Measurements from ENCODE around the gene KLC1.

KLC1 gene

GRCh38 chr14:103693515-103693914 is 64.5 kb downstream of the KLC1 start:
- Histone ChIP-seq H3K4me3 (ENCODE audit: low read length in 2 of 2) (no peak overlapping the region), H4K91ac (ENCODE audit: low read depth, low read length, poor library complexity) (no peak overlapping the region), H3K4ac (ENCODE audit: low read length) (no peak overlapping the region), H4K8ac (ENCODE audit: low read depth, low read length) (no peak overlapping the region), H3K23ac (ENCODE audit: low read depth, low read length, poor library complexity) (no peak overlapping the region), H2BK5ac (ENCODE audit: low read length) (no peak overlapping the region), H3K18ac (ENCODE audit: low read length) (no peak overlapping the region), H3K4me2 (ENCODE audit: insufficient read depth, low read length, poor library complexity, severe bottlenecking) (no peak overlapping the region), H2AFZ (ENCODE audit: low read length) (no peak overlapping the region), H3K4me1 (ENCODE audit: control insufficient read depth in 2 of 2, insufficient read depth in 1 of 2, low read depth in 1 of 2, low read length in 2 of 2) (peaks cover 3 to 9% of the 10 kb centered on the region in 2 donors), H2AK5ac (ENCODE audit: low read depth, low read length) (no peak overlapping the region), H3K14ac (ENCODE audit: low read length) (no peak overlapping the region), H3K9ac (ENCODE audit: low read depth, low read length, poor library complexity) (peak overlapping the region; percentile 13), H2BK15ac (ENCODE audit: low read length) (no peak overlapping the region), H2BK12ac (ENCODE audit: low read length) (no peak overlapping the region), H3K9me3 (replicated peaks in 1 of 2; ENCODE audit: control insufficient read depth in 2 of 2, insufficient read depth in 1 of 2, low read depth in 1 of 2, low read length in 2 of 2) (no peaks in the 10 kb centered on the region), H3K27me3 (ENCODE audit: control insufficient read depth in 3 of 3, insufficient read depth in 3 of 3, low read depth in 1 of 3, low read length in 3 of 3) (no peaks in the 10 kb centered on the region), H3K27ac (replicated peaks; ENCODE audit: low read length) (no peak overlapping the region), H3K79me1 (ENCODE audit: low read depth, low read length) (peaks cover 10% of the 10 kb centered on the region), H2BK120ac (ENCODE audit: low read depth, low read length) (no peak overlapping the region), H3K36me3 (replicated peaks in 1 of 2; ENCODE audit: control insufficient read depth in 2 of 2, insufficient read depth in 2 of 2, low read length in 2 of 2) (peaks cover 40 to 90% of the 10 kb centered on the region in 2 donors)
- no CpG with 5 or more reads among the region's 22 CpGs for whole genome bisulfite sequencing, 2 donors (ENCODE audit: extremely low coverage in 2 of 2, insufficient read length in 2 of 2, insufficient replicate concordance in 1 of 2)
- DNase-seq (ENCODE audit: low spot score): no peak

DNA sequence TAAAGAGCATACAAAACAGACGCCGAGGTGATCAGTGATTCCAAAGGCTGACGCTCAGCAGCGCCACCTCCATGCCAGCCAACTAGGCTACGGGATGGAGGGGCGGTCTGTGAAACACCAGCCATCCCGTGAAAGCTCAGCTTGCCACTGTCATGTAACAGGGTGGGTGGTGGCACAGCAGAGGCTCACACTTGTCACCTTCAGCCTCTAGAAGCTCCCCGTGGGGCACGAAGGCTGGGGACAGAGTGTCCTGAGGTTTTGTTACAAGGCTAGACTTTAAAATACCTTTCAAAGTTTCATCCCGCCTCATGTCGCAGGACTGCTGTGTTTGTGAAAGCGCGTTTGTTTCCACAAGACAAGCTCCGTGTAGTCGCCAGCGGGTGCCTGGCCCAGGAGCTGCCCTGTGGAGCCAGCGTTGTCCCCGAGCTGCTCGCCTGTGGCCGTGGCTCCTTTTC is 65.6 kb downstream of the KLC1 start:
- DNase-seq (ENCODE audit: low spot score): no peak
- Histone ChIP-seq H3K36me3 (replicated peaks in 1 of 2; ENCODE audit: control insufficient read depth in 2 of 2, insufficient read depth in 2 of 2, low read length in 2 of 2) (peaks cover 49 to 90% of the 10 kb centered on the region in 2 donors), H3K4me3 (ENCODE audit: low read length in 2 of 2) (no peak overlapping the region), H2AFZ (ENCODE audit: low read length) (no peak overlapping the region), H4K8ac (ENCODE audit: low read depth, low read length) (no peak overlapping the region), H2BK120ac (ENCODE audit: low read depth, low read length) (no peak overlapping the region), H3K4ac (ENCODE audit: low read length) (no peak overlapping the region), H3K4me1 (ENCODE audit: control insufficient read depth in 2 of 2, insufficient read depth in 1 of 2, low read depth in 1 of 2, low read length in 2 of 2) (peaks cover 3 to 9% of the 10 kb centered on the region in 2 donors), H3K14ac (ENCODE audit: low read length) (no peak overlapping the region), H3K79me1 (ENCODE audit: low read depth, low read length) (peaks cover 10% of the 10 kb centered on the region), H3K9me3 (replicated peaks in 1 of 2; ENCODE audit: control insufficient read depth in 2 of 2, insufficient read depth in 1 of 2, low read depth in 1 of 2, low read length in 2 of 2) (no peaks in the 10 kb centered on the region), H4K91ac (ENCODE audit: low read depth, low read length, poor library complexity) (no peak overlapping the region), H2BK12ac (ENCODE audit: low read length) (no peak overlapping the region), H2AK5ac (ENCODE audit: low read depth, low read length) (no peak overlapping the region), H2BK5ac (ENCODE audit: low read length) (no peak overlapping the region), H3K27ac (replicated peaks; ENCODE audit: low read length) (no peak overlapping the region), H3K9ac (ENCODE audit: low read depth, low read length, poor library complexity) (no peak overlapping the region), H3K23ac (ENCODE audit: low read depth, low read length, poor library complexity) (no peak overlapping the region), H3K27me3 (ENCODE audit: control insufficient read depth in 3 of 3, insufficient read depth in 3 of 3, low read depth in 1 of 3, low read length in 3 of 3) (no peaks in the 10 kb centered on the region), H3K18ac (ENCODE audit: low read length) (no peak overlapping the region), H2BK15ac (ENCODE audit: low read length) (no peak overlapping the region), H3K4me2 (ENCODE audit: insufficient read depth, low read length, poor library complexity, severe bottlenecking) (no peak overlapping the region)
- no CpG with 5 or more reads among the region's 20 CpGs for WGBS, 2 donors (ENCODE audit: extremely low coverage in 2 of 2, insufficient read length in 2 of 2, insufficient replicate concordance in 1 of 2)

DNA sequence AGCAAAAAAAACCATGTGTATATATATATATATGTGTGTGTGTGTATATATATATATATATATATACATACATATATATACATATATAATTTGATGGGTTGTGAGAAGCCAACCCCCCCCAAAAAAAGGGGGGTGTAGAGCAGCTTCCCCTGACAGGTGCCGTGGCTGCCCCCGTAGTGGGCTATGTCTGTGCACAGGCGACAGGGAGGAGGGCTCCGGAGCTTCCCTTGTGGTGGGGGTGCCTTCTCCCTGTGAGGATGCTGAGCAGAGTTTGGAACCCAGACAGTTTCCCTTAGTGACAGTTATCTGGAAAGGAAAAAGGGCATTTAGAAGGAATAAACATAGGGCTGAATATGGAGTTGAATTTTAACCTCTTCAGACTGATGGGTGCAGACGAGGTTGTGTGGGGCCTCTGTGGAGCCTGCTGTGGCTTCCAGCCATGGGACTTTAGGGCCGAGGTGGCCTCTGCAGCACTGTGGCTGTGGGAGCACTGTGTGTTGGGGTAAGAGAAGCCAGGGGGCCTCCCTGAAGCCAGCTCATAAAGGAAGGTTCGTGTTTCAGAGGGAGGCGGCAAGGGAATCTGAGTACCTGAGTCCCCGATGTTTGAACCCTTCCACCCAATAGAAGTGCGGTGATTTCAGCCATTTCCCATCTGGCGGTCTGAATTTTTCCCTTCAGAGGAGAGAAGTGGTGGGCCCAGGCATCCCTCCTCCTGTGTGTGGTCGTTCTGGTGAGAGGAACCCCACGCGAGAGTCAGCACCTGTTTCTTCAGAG is 66.5 kb downstream of the KLC1 start:
- H2BK12ac ChIP-seq (ENCODE audit: low read length): no peak overlapping the region

DNA sequence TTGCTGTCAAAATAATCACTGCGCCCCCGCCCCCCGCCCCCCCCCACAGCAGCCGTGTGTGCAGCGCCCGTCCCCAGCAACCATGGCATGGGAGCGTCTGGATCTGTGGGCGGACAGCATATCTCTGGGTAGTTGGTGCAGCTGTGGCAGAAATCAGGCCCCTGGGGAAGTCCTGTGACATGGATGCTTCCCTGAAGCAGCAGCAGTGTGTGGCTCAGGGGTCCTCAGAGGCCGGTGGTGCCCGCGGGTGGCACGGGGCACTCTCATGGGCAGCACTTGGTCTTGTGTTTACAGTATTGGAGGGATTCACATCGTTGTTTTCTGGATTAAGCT is 67.0 kb downstream of the KLC1 start:
- WGBS, 2 donors (ENCODE audit: extremely low coverage in 2 of 2, insufficient read length in 2 of 2, insufficient replicate concordance in 1 of 2): no CpG with 5 or more reads among the region's 13 CpGs
- Histone ChIP-seq H3K4ac (ENCODE audit: low read length) (no peak overlapping the region), H3K36me3 (replicated peaks in 1 of 2; ENCODE audit: control insufficient read depth in 2 of 2, insufficient read depth in 2 of 2, low read length in 2 of 2) (peaks cover 58 to 91% of the 10 kb centered on the region in 2 donors)

More for the DNA sequence above, 66.5 kb downstream of the KLC1 start:
- H3K4me3 ChIP-seq (ENCODE audit: low read length in 2 of 2): no peak overlapping the region
- H3K9ac ChIP-seq (ENCODE audit: low read depth, low read length, poor library complexity): no peak overlapping the region
- H3K4ac ChIP-seq (ENCODE audit: low read length): no peak overlapping the region
- H4K8ac ChIP-seq (ENCODE audit: low read depth, low read length): no peak overlapping the region
- H3K18ac ChIP-seq (ENCODE audit: low read length): peak overlapping the region; percentile 76
- H2BK15ac ChIP-seq (ENCODE audit: low read length): no peak overlapping the region
- WGBS, 2 donors (ENCODE audit: extremely low coverage in 2 of 2, insufficient read length in 2 of 2, insufficient replicate concordance in 1 of 2): no CpG with 5 or more reads among the region's 14 CpGs
- peaks cover 10% of the 10 kb centered on the region for H3K79me1 ChIP-seq (ENCODE audit: low read depth, low read length)
- no peaks in the 10 kb centered on the region for H3K27me3 ChIP-seq (ENCODE audit: control insufficient read depth in 3 of 3, insufficient read depth in 3 of 3, low read depth in 1 of 3, low read length in 3 of 3)
- H2AFZ ChIP-seq (ENCODE audit: low read length): no peak overlapping the region
- H3K23ac ChIP-seq (ENCODE audit: low read depth, low read length, poor library complexity): no peak overlapping the region
- no peak overlapping the region for H3K4me2 ChIP-seq (ENCODE audit: insufficient read depth, low read length, poor library complexity, severe bottlenecking)
- no peaks in the 10 kb centered on the region for H3K9me3 ChIP-seq (replicated peaks in 1 of 2; ENCODE audit: control insufficient read depth in 2 of 2, insufficient read depth in 1 of 2, low read depth in 1 of 2, low read length in 2 of 2)
- no peak overlapping the region for H2BK120ac ChIP-seq (ENCODE audit: low read depth, low read length)
- no peak overlapping the region for H2AK5ac ChIP-seq (ENCODE audit: low read depth, low read length)
- H2BK5ac ChIP-seq (ENCODE audit: low read length): no peak overlapping the region
- no peak overlapping the region for H4K91ac ChIP-seq (ENCODE audit: low read depth, low read length, poor library complexity)
- DNase-seq (ENCODE audit: low spot score): no peak
- H3K36me3 ChIP-seq (replicated peaks in 1 of 2; ENCODE audit: control insufficient read depth in 2 of 2, insufficient read depth in 2 of 2, low read length in 2 of 2): peaks cover 54 to 91% of the 10 kb centered on the region in 2 donors
- H3K14ac ChIP-seq (ENCODE audit: low read length): no peak overlapping the region
- no peak overlapping the region for H3K27ac ChIP-seq (replicated peaks; ENCODE audit: low read length)
- H3K4me1 ChIP-seq (ENCODE audit: control insufficient read depth in 2 of 2, insufficient read depth in 1 of 2, low read depth in 1 of 2, low read length in 2 of 2): peaks cover 3 to 9% of the 10 kb centered on the region in 2 donors

More for the DNA sequence above, 67.0 kb downstream of the KLC1 start:
- Histone ChIP-seq H4K91ac (ENCODE audit: low read depth, low read length, poor library complexity) (no peak overlapping the region), H3K9me3 (replicated peaks in 1 of 2; ENCODE audit: control insufficient read depth in 2 of 2, insufficient read depth in 1 of 2, low read depth in 1 of 2, low read length in 2 of 2) (no peaks in the 10 kb centered on the region), H3K18ac (ENCODE audit: low read length) (no peak overlapping the region), H2BK12ac (ENCODE audit: low read length) (no peak overlapping the region), H2BK120ac (ENCODE audit: low read depth, low read length) (no peak overlapping the region), H3K9ac (ENCODE audit: low read depth, low read length, poor library complexity) (no peak overlapping the region), H2BK15ac (ENCODE audit: low read length) (no peak overlapping the region), H3K27ac (replicated peaks; ENCODE audit: low read length) (no peak overlapping the region), H2AFZ (ENCODE audit: low read length) (no peak overlapping the region), H2AK5ac (ENCODE audit: low read depth, low read length) (no peak overlapping the region), H3K4me3 (ENCODE audit: low read length in 2 of 2) (no peak overlapping the region), H3K23ac (ENCODE audit: low read depth, low read length, poor library complexity) (no peak overlapping the region), H3K4me2 (ENCODE audit: insufficient read depth, low read length, poor library complexity, severe bottlenecking) (no peak overlapping the region), H4K8ac (ENCODE audit: low read depth, low read length) (no peak overlapping the region), H3K27me3 (ENCODE audit: control insufficient read depth in 3 of 3, insufficient read depth in 3 of 3, low read depth in 1 of 3, low read length in 3 of 3) (no peaks in the 10 kb centered on the region), H2BK5ac (ENCODE audit: low read length) (no peak overlapping the region), H3K14ac (ENCODE audit: low read length) (peak overlapping the region; percentile 38), H3K4me1 (ENCODE audit: control insufficient read depth in 2 of 2, insufficient read depth in 1 of 2, low read depth in 1 of 2, low read length in 2 of 2) (peaks cover 3 to 9% of the 10 kb centered on the region in 2 donors), H3K79me1 (ENCODE audit: low read depth, low read length) (peaks cover 10% of the 10 kb centered on the region)
- DNase-seq (ENCODE audit: low spot score): no peak

Measured in neuronal stem cell (in vitro differentiated cells).